Cardiac septum (tissue), 1 donor: ENCODE results near the gene C12orf56. TPM values are rescaled to one million over a fixed set of nuclear protein-coding genes. Genes with fewer than 3 reads are reported as not detected.
"Not testable (repeated sequence)": the region's sequence is repeated elsewhere in the genome, so short reads cannot be mapped to it uniquely, and the experiment has no call there.

Source experiments
- DNase-seq: peaks from one replicate; pipeline ENCODE4 v3.0.0-alpha.2; 2020; ENCODE audit warnings: low spot score
- intact Hi-C: fragments of 100-400 bp; cut with DNase I; formaldehyde crosslinking; loops from one replicate; pipeline ENCODE4 v1.14.0; 2022
- total RNA-seq: library from RNA; stranded (reverse); fragmentation: NEBNext Ultra II Directional; extraction: Animal tissue kit (Norgen Biotek cat#: 25700); gene quantifications from one replicate; pipeline ENCODE4 v1.2.1, GENCODE V29; 2021
- donor health status: DM: no; HTN: no; CAD: no.

The C12orf56 gene
- total RNA-seq, 1 donor from 2014 or later: not detected

GRCh38 chr12:64320611-64321010 lies 69.9 kb downstream of the C12orf56 start:
- no peak for DNase-seq
- intact Hi-C loops: no loop called here

- intact Hi-C loops, DNase-seq: not testable (repeated sequence)
Observed at GRCh38 chr12:64319540-64320225, 70.9 kb downstream of the C12orf56 start.

- intact Hi-C loops: no loop called here
- DNase-seq: no peak
Observed at GRCh38 chr12:64318605-64319004, 72.0 kb downstream of the C12orf56 start.

- intact Hi-C loops: no loop called here
Observed at GRCh38 chr12:64311877-64312276, 78.7 kb downstream of the C12orf56 start.

GRCh38 chr12:64304571-64304970 lies 86.0 kb downstream of the C12orf56 start:
- intact Hi-C loops: no loop called here
- no peak for DNase-seq

More at GRCh38 chr12:64311877-64312276, 78.7 kb downstream of the C12orf56 start:
- no peak for DNase-seq

- DNase-seq: no peak
- intact Hi-C loops: no loop called here
Observed at GRCh38 chr12:64299628-64300027, 90.9 kb downstream of the C12orf56 start.

- DNase-seq: no peak
- intact Hi-C loops: no loop called here
Observed at GRCh38 chr12:64296301-64296700, 94.3 kb downstream of the C12orf56 start.

- DNase-seq: no peak
- intact Hi-C loops: no loop called here
Observed at GRCh38 chr12:64293654-64294364, 96.7 kb downstream of the C12orf56 start.

- DNase-seq, intact Hi-C loops: not testable (repeated sequence)
Observed at GRCh38 chr12:64293174-64293573, 97.4 kb downstream of the C12orf56 start.

- no peak for DNase-seq
- intact Hi-C loops: no loop called here
Observed at GRCh38 chr12:64286521-64286920, 104.0 kb downstream of the C12orf56 start.

- intact Hi-C loops: no loop called here
- DNase-seq: no peak
Observed at GRCh38 chr12:64284256-64284655, 106.3 kb downstream of the C12orf56 start.

- intact Hi-C loops: no loop called here
- no peak for DNase-seq
Observed at GRCh38 chr12:64278421-64278820, 112.1 kb downstream of the C12orf56 start.

- intact Hi-C loops: no loop called here
Observed at GRCh38 chr12:64273527-64274403, 116.8 kb downstream of the C12orf56 start.

GRCh38 chr12:64270411-64270810 lies 120.1 kb downstream of the C12orf56 start:
- intact Hi-C loops: no loop called here
- DNase-seq: no peak

More at GRCh38 chr12:64273527-64274403, 116.8 kb downstream of the C12orf56 start:
- DNase-seq: no peak

GRCh38 chr12:64269161-64269560 lies 121.4 kb downstream of the C12orf56 start:
- intact Hi-C loops: no loop called here

GRCh38 chr12:64268409-64268808 lies 122.1 kb downstream of the C12orf56 start:
- DNase-seq: no peak
- intact Hi-C loops: no loop called here

More at GRCh38 chr12:64269161-64269560, 121.4 kb downstream of the C12orf56 start:
- no peak for DNase-seq

- intact Hi-C loops: no loop called here
- no peak for DNase-seq
Observed at GRCh38 chr12:64265839-64266238, 124.7 kb downstream of the C12orf56 start.

- intact Hi-C loops: no loop called here
- no peak for DNase-seq
Observed at GRCh38 chr12:64261813-64262212, 128.7 kb downstream of the C12orf56 start.

- DNase-seq: no peak
- intact Hi-C loops: no loop called here
Observed at GRCh38 chr12:64258576-64258975, 132.0 kb downstream of the C12orf56 start.
